ENCODE measurements around the gene FHIT. TPM values are rescaled to one million over a fixed set of nuclear protein-coding genes. Genes with fewer than 3 reads are reported as not detected.
"Not testable (repeated sequence)": the region's sequence is repeated elsewhere in the genome, so short reads cannot be mapped to it uniquely, and the experiment has no call there.

Gene FHIT
- total and polyA plus RNA-seq, 4 donors = 6.9 to 16.5 (median 9.9) TPM

DNA sequence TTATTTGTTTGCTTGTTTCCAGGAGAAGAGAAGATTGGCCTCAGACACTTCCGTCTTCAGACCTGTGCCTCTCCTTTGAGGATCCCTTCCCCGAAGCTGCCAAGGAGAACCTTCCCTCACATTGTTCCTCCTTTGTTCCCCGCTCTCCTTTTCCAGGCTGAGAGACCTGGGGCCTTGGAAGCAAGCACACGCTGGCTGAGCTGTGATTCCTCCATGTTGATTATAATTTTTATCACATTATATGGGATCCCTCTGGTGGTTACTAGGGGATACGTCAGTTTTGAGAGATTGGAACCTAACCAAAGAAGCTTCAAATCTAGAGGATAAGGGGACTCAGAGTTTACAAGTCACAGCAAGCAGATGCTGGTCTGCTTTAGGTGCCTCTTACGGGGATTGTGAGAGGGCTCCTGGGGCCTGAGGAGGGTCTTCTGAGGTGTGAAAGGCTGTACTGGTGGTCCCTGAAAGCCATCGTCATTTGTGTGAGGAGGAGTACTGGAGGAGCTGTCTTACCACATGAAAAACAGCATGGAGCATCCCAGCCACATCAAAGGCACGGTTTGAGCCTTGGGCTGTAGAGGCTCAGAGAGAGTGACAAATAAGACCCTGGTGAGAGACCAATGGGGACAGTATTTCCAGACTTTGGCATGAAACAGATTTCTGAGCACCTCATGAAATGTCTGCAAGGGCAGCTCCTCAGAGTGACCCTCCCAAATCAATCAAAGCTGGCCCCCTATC is 1441.4 kb downstream of the FHIT start:
- Histone ChIP-seq H3K27ac (ENCODE audit: low read depth, low read length) (no peak overlapping the region), H3K36me3 (ENCODE audit: control insufficient read depth, insufficient read depth, low read length) (no peaks in the 10 kb centered on the region), H3K9me3 (ENCODE audit: control insufficient read depth, insufficient read depth, low read length) (no peaks in the 10 kb centered on the region), H3K27me3 (ENCODE audit: control insufficient read depth, insufficient read depth, low read length) (no peaks in the 10 kb centered on the region), H3K4me3 (ENCODE audit: low read depth, low read length) (no peak overlapping the region), H3K4me1 (ENCODE audit: control insufficient read depth, insufficient read depth, low read length) (peaks cover 14% of the 10 kb centered on the region)
- 56% methylated on average over 5 of the region's 8 CpGs for WGBS (ENCODE audit: insufficient coverage)
- peak in 2 of 6 donors; percentile 79 to 86 for DNase-seq (ENCODE audit: low read depth in 4 of 6, low spot score in 6 of 6)

DNA sequence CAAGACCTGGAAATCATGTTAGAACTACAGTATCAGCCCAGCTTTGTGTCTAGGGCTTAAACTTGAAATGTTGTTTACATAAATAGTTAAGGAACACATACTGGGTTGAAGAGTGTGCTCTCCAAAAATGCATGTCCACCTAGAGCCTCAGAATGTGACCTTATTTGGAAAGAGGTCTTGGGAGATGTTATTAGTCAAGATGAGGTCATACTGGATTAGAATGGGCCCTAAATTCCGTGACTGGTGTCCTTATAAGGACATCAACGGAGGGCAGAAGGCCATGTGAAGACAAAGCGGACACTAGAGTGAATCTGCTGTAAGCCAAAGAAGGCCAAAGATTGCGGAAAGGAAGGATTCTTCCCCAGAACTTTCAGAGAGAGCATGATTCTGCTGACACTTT is 1442.2 kb downstream of the FHIT start:
- Histone ChIP-seq H3K27ac (ENCODE audit: low read depth, low read length) (no peak overlapping the region), H3K36me3 (ENCODE audit: control insufficient read depth, insufficient read depth, low read length) (no peaks in the 10 kb centered on the region), H3K27me3 (ENCODE audit: control insufficient read depth, insufficient read depth, low read length) (no peaks in the 10 kb centered on the region), H3K4me1 (ENCODE audit: control insufficient read depth, insufficient read depth, low read length) (peaks cover 14% of the 10 kb centered on the region), H3K9me3 (ENCODE audit: control insufficient read depth, insufficient read depth, low read length) (no peaks in the 10 kb centered on the region), H3K4me3 (ENCODE audit: low read depth, low read length) (no peak overlapping the region)
- 81% methylated on average over 4 of the region's 4 CpGs for WGBS (ENCODE audit: insufficient coverage)
- no peak for DNase-seq (ENCODE audit: low read depth in 4 of 6, low spot score in 6 of 6)

- WGBS (ENCODE audit: insufficient coverage) = 94% methylated on average over 4 of the region's 7 CpGs
- no peak overlapping the region for H3K27ac ChIP-seq (ENCODE audit: low read depth, low read length)
- H3K4me1 ChIP-seq (ENCODE audit: control insufficient read depth, insufficient read depth, low read length) = peaks cover 14% of the 10 kb centered on the region
Measured at GRCh38 chr3:59808446-59808845, 1442.8 kb downstream of the FHIT start.

DNA sequence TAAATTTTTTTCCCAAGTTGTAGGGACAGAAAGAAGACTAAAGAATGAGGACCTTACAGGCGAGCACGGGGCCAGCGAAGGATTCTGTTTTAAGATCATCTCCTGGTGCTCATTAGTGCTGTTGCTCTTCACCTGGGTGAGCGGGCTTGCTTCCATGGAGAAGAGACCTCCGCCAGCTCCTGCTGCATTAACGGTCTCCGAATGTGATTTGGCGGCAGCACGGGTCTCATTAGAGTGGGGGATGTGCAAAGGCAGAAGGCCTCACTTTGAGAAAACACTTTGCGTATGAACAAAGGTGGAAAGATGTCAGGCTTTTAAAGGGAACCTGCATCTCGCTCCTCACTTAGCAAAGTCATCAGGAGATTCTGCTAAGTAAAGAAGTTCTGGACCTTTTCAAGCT is 1448.0 kb downstream of the FHIT start:
- Histone ChIP-seq H3K27me3 (ENCODE audit: control insufficient read depth, insufficient read depth, low read length) (no peaks in the 10 kb centered on the region), H3K4me3 (ENCODE audit: low read depth, low read length) (no peak overlapping the region), H3K4me1 (ENCODE audit: control insufficient read depth, insufficient read depth, low read length) (no peaks in the 10 kb centered on the region), H3K36me3 (ENCODE audit: control insufficient read depth, insufficient read depth, low read length) (no peaks in the 10 kb centered on the region), H3K27ac (ENCODE audit: low read depth, low read length) (no peak overlapping the region), H3K9me3 (ENCODE audit: control insufficient read depth, insufficient read depth, low read length) (no peaks in the 10 kb centered on the region)
- peak in 1 of 6 donors; percentile 37 for DNase-seq (ENCODE audit: low read depth in 4 of 6, low spot score in 6 of 6)
- 80% methylated on average over 11 of the region's 11 CpGs for WGBS (ENCODE audit: insufficient coverage)

More at GRCh38 chr3:59808446-59808845, 1442.8 kb downstream of the FHIT start:
- H3K36me3 ChIP-seq (ENCODE audit: control insufficient read depth, insufficient read depth, low read length) = no peaks in the 10 kb centered on the region
- DNase-seq (ENCODE audit: low read depth in 4 of 6, low spot score in 6 of 6) = no peak
- H3K4me3 ChIP-seq (ENCODE audit: low read depth, low read length) = no peak overlapping the region
- H3K9me3 ChIP-seq (ENCODE audit: control insufficient read depth, insufficient read depth, low read length) = no peaks in the 10 kb centered on the region
- no peaks in the 10 kb centered on the region for H3K27me3 ChIP-seq (ENCODE audit: control insufficient read depth, insufficient read depth, low read length)

- WGBS (ENCODE audit: insufficient coverage) = no CpG with 5 or more reads among the region's 5 CpGs
Measured at GRCh38 chr3:59802453-59802852, 1448.8 kb downstream of the FHIT start.

DNA sequence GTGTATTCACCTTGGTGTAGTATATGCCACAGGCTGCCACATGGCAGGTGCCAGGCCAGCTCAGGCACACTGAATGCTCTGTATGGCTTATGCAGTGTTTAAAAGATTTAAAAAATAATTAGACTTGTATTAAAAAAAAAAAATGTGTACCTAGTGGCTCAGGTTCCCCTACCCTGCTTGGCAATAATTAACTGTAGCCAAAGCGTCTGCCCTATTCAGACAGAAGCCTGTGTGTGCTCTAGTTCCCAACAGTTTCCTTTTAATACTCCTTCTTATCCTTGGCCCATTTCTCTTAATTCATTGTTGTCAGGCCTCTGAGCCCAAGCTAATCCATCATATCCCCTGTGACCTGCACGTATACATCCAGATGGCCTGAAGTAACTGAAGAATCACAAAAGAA is 1449.2 kb downstream of the FHIT start:
- 78% methylated on average over 1 of the region's 2 CpGs for WGBS (ENCODE audit: insufficient coverage)
- H3K27ac ChIP-seq (ENCODE audit: low read depth, low read length) = no peak overlapping the region
- no peaks in the 10 kb centered on the region for H3K27me3 ChIP-seq (ENCODE audit: control insufficient read depth, insufficient read depth, low read length)
- no peaks in the 10 kb centered on the region for H3K9me3 ChIP-seq (ENCODE audit: control insufficient read depth, insufficient read depth, low read length)
- H3K36me3 ChIP-seq (ENCODE audit: control insufficient read depth, insufficient read depth, low read length) = no peaks in the 10 kb centered on the region
- H3K4me3 ChIP-seq (ENCODE audit: low read depth, low read length) = no peak overlapping the region
- no peaks in the 10 kb centered on the region for H3K4me1 ChIP-seq (ENCODE audit: control insufficient read depth, insufficient read depth, low read length)
- no peak for DNase-seq (ENCODE audit: low read depth in 4 of 6, low spot score in 6 of 6)

More at GRCh38 chr3:59802453-59802852, 1448.8 kb downstream of the FHIT start:
- not testable (repeated sequence) for H3K27me3 ChIP-seq (ENCODE audit: control insufficient read depth, insufficient read depth, low read length); H3K4me3 ChIP-seq (ENCODE audit: low read depth, low read length); H3K9me3 ChIP-seq (ENCODE audit: control insufficient read depth, insufficient read depth, low read length); H3K4me1 ChIP-seq (ENCODE audit: control insufficient read depth, insufficient read depth, low read length); H3K36me3 ChIP-seq (ENCODE audit: control insufficient read depth, insufficient read depth, low read length); H3K27ac ChIP-seq (ENCODE audit: low read depth, low read length); DNase-seq (ENCODE audit: low read depth in 4 of 6, low spot score in 6 of 6)

- no peak overlapping the region for H3K4me3 ChIP-seq (ENCODE audit: low read depth, low read length)
- no peaks in the 10 kb centered on the region for H3K36me3 ChIP-seq (ENCODE audit: control insufficient read depth, insufficient read depth, low read length)
- 60% methylated on average over 1 of the region's 2 CpGs for WGBS (ENCODE audit: insufficient coverage)
- no peaks in the 10 kb centered on the region for H3K27me3 ChIP-seq (ENCODE audit: control insufficient read depth, insufficient read depth, low read length)
- no peaks in the 10 kb centered on the region for H3K9me3 ChIP-seq (ENCODE audit: control insufficient read depth, insufficient read depth, low read length)
- no peak overlapping the region for H3K27ac ChIP-seq (ENCODE audit: low read depth, low read length)
- DNase-seq (ENCODE audit: low read depth in 4 of 6, low spot score in 6 of 6) = no peak
- no peaks in the 10 kb centered on the region for H3K4me1 ChIP-seq (ENCODE audit: control insufficient read depth, insufficient read depth, low read length)
Measured at GRCh38 chr3:59800481-59800880, 1450.8 kb downstream of the FHIT start.

GRCh38 chr3:59798372-59799086 is 1452.7 kb downstream of the FHIT start:
- H3K9me3 ChIP-seq (ENCODE audit: control insufficient read depth, insufficient read depth, low read length) = no peaks in the 10 kb centered on the region
- H3K27ac ChIP-seq (ENCODE audit: low read depth, low read length) = no peak overlapping the region
- no peaks in the 10 kb centered on the region for H3K27me3 ChIP-seq (ENCODE audit: control insufficient read depth, insufficient read depth, low read length)
- no peak overlapping the region for H3K4me3 ChIP-seq (ENCODE audit: low read depth, low read length)
- WGBS (ENCODE audit: insufficient coverage) = 92% methylated on average over 4 of the region's 6 CpGs
- H3K4me1 ChIP-seq (ENCODE audit: control insufficient read depth, insufficient read depth, low read length) = no peaks in the 10 kb centered on the region
- H3K36me3 ChIP-seq (ENCODE audit: control insufficient read depth, insufficient read depth, low read length) = no peaks in the 10 kb centered on the region
- no peak for DNase-seq (ENCODE audit: low read depth in 4 of 6, low spot score in 6 of 6)

- H3K27me3 ChIP-seq (ENCODE audit: control insufficient read depth, insufficient read depth, low read length) = no peaks in the 10 kb centered on the region
- 60% methylated on average over 1 of the region's 5 CpGs for WGBS (ENCODE audit: insufficient coverage)
- no peak for DNase-seq (ENCODE audit: low read depth in 4 of 6, low spot score in 6 of 6)
- H3K9me3 ChIP-seq (ENCODE audit: control insufficient read depth, insufficient read depth, low read length) = no peaks in the 10 kb centered on the region
- H3K36me3 ChIP-seq (ENCODE audit: control insufficient read depth, insufficient read depth, low read length) = no peaks in the 10 kb centered on the region
- H3K4me1 ChIP-seq (ENCODE audit: control insufficient read depth, insufficient read depth, low read length) = no peaks in the 10 kb centered on the region
- H3K4me3 ChIP-seq (ENCODE audit: low read depth, low read length) = no peak overlapping the region
- H3K27ac ChIP-seq (ENCODE audit: low read depth, low read length) = no peak overlapping the region
Measured at GRCh38 chr3:59797533-59797932, 1453.7 kb downstream of the FHIT start.

DNA sequence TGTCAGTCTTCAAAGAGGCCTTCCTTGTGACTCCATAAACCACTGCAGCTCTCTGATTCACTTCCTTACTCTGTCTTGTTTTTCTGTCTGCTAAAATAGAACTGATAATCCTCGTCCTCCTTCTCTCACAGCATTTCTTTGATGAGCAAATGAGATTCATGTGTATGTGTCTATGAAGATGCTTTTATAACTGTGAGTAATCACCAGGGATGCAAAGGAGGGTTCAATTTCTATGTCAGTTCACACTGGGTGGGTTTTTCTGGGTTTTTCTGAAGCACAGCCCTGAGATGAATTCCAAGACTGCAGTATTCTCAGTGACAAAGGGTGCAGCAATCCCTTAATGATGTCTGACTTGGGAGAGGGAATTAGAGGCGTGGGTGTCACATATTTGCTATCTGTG is 1454.8 kb downstream of the FHIT start:
- no peak overlapping the region for H3K27ac ChIP-seq (ENCODE audit: low read depth, low read length)
- no peaks in the 10 kb centered on the region for H3K4me1 ChIP-seq (ENCODE audit: control insufficient read depth, insufficient read depth, low read length)
- no peaks in the 10 kb centered on the region for H3K36me3 ChIP-seq (ENCODE audit: control insufficient read depth, insufficient read depth, low read length)
- H3K27me3 ChIP-seq (ENCODE audit: control insufficient read depth, insufficient read depth, low read length) = no peaks in the 10 kb centered on the region
- no peak for DNase-seq (ENCODE audit: low read depth in 4 of 6, low spot score in 6 of 6)
- no peaks in the 10 kb centered on the region for H3K9me3 ChIP-seq (ENCODE audit: control insufficient read depth, insufficient read depth, low read length)
- H3K4me3 ChIP-seq (ENCODE audit: low read depth, low read length) = no peak overlapping the region
- no CpG with 5 or more reads among the region's 2 CpGs for whole genome bisulfite sequencing (ENCODE audit: insufficient coverage)

Data from spinal cord (tissue), 10 donors.